ENCODE results near the gene ZNF837. TPM values are rescaled to one million over a fixed set of nuclear protein-coding genes. Genes with fewer than 3 reads are reported as not detected.

The ZNF837 gene
- total and polyA plus RNA-seq, 2 of the 4 experiments (the other 2 are of a cell fraction) = 0.54 to 1.2 TPM

- Histone ChIP-seq H3K23ac (ENCODE audit: low read depth, low read length) (no peak overlapping the region), H3K4me2 (ENCODE audit: low read depth, low read length) (no peak overlapping the region), H3K56ac (ENCODE audit: extremely low read depth, insufficient read depth, low read length) (no peak overlapping the region), H2AK9ac (replicated peaks; ENCODE audit: low read depth, low read length, poor library complexity) (no peak overlapping the region), H3K18ac (ENCODE audit: low read depth, low read length) (no peak overlapping the region), H4K20me1 (ENCODE audit: insufficient read depth, low read length) (no peaks in the 10 kb centered on the region), H2AFZ (replicated peaks; ENCODE audit: low read length, poor library complexity) (no peak overlapping the region), H2AK5ac (ENCODE audit: low read depth, low read length) (no peak overlapping the region), H4K91ac (ENCODE audit: insufficient read depth, low read depth, low read length) (no peak overlapping the region), H3K9me1 (ENCODE audit: insufficient read depth, low read length) (no peaks in the 10 kb centered on the region), H3K9me3 (ENCODE audit: control insufficient read depth, insufficient read depth, low read length) (peaks cover 3% of the 10 kb centered on the region; the same call in 1 of the 2 replicates), H3K4me1 (ENCODE audit: control insufficient read depth, insufficient read depth, low read length) (no peaks in the 10 kb centered on the region), H3K27me3 (ENCODE audit: control insufficient read depth, insufficient read depth, low read length) (no peaks in the 10 kb centered on the region), H3K36me3 (ENCODE audit: control insufficient read depth, insufficient read depth, low read length) (no peaks in the 10 kb centered on the region), H2BK120ac (ENCODE audit: low read depth, low read length) (no peak overlapping the region), H2BK20ac (ENCODE audit: low read depth, low read length) (no peak overlapping the region), H3K14ac (replicated peaks; ENCODE audit: low read depth, low read length) (no peak overlapping the region), H4K5ac (ENCODE audit: low read depth, low read length) (no peak overlapping the region), H4K8ac (ENCODE audit: low read depth in 2 of 2, low read length in 2 of 2) (no peak overlapping the region), H2BK15ac (ENCODE audit: low read depth, low read length) (no peak overlapping the region), H3K27ac (ENCODE audit: insufficient read depth, low read length) (no peak overlapping the region), H2BK5ac (ENCODE audit: low read depth, low read length, poor library complexity, severe bottlenecking) (no peak overlapping the region), H3K9ac (ENCODE audit: low read depth, low read length) (no peak overlapping the region), H3K4ac (ENCODE audit: low read depth, low read length) (no peak overlapping the region), H3K4me3 (ENCODE audit: insufficient read depth, low read depth, low read length) (no peak overlapping the region), H3K79me1 (ENCODE audit: low read depth in 1 of 2, low read length in 2 of 2) (no peaks in the 10 kb centered on the region)
- POLR2A ChIA-PET (ENCODE audit: unreplicated experiment) = no interaction called here
- intact Hi-C loops (cut with micrococcal nuclease) (no loop called here), in situ Hi-C loops (cut with MboI; ENCODE audit: low sequenced_read_pairs) (no loop called here), dilution Hi-C loops (cut with HindIII; ENCODE audit: low sequenced_read_pairs, unreplicated experiment) (no loop called here)
- peak; percentile 19; the same call in 1 of the 2 replicates for TF ChIP-seq CTCF (conservative IDR thresholded peaks at IDR 0.05; ENCODE audit: low read depth, low read length)
- TF ChIP-seq, protein P1, sequence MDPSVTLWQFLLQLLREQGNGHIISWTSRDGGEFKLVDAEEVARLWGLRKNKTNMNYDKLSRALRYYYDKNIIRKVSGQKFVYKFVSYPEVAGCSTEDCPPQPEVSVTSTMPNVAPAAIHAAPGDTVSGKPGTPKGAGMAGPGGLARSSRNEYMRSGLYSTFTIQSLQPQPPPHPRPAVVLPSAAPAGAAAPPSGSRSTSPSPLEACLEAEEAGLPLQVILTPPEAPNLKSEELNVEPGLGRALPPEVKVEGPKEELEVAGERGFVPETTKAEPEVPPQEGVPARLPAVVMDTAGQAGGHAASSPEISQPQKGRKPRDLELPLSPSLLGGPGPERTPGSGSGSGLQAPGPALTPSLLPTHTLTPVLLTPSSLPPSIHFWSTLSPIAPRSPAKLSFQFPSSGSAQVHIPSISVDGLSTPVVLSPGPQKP (IDR thresholded peaks at IDR 0.05; ENCODE audit: borderline replicate concordance, low read depth, low read length) = no peak
- CTCF ChIA-PET = interaction anchor here (1.0 kb wide), 1 partner anchor 8 kb away, joined by 3 read pairs; no protein-coding TSS in a partner anchor
- no TSS peak for BruUV-seq (replicated peaks)
- WGBS, 2 experiments (ENCODE audit: extremely low coverage in 2 of 2, insufficient read length in 1 of 2) = 70% methylated on average over 9 of the region's 15 CpGs; no CpG with 5 or more reads in 1 of the 2 experiments
- no peak for ATAC-seq (ENCODE audit: low read depth)
- no peak for DNase-seq
Observed at GRCh38 chr19:58372311-58373133, 8.3 kb downstream of the ZNF837 start.

Measured in IMR-90 (cell line).